ENCODE results near the gene RABGAP1L.

DNA sequence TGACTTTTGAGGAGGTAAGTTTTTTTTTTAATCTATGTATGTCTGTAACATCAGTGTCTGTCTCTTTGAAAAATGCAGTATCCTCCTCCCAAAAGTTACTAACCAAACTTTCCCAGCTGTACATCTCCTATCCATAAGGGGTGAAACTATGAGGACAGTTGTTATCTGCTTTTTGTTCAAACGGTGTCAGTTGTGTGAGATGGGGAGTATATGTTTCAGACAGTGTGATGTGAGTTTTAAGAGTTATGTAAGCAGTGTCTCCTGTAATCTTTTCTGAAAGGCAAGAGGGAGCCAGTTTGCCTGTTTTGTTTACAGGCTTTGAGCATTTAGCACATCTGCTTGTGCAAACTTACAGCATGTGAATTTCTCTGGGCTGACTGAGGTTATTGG lies 805.6 kb downstream of the RABGAP1L start:
- TF ChIP-seq, protein P1, sequence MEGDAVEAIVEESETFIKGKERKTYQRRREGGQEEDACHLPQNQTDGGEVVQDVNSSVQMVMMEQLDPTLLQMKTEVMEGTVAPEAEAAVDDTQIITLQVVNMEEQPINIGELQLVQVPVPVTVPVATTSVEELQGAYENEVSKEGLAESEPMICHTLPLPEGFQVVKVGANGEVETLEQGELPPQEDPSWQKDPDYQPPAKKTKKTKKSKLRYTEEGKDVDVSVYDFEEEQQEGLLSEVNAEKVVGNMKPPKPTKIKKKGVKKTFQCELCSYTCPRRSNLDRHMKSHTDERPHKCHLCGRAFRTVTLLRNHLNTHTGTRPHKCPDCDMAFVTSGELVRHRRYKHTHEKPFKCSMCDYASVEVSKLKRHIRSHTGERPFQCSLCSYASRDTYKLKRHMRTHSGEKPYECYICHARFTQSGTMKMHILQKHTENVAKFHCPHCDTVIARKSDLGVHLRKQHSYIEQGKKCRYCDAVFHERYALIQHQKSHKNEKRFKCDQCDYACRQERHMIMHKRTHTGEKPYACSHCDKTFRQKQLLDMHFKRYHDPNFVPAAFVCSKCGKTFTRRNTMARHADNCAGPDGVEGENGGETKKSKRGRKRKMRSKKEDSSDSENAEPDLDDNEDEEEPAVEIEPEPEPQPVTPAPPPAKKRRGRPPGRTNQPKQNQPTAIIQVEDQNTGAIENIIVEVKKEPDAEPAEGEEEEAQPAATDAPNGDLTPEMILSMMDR (IDR thresholded peaks at IDR 0.05), result no peak
- TF ChIP-seq POLR2A (IDR thresholded peaks at IDR 0.05), result no peak

Data from thyroid gland (tissue), 4 donors.